ENCODE data around the gene AHI1. TPM values are rescaled to one million over a fixed set of nuclear protein-coding genes. Genes with fewer than 3 reads are reported as not detected.

AHI1 gene
- polyA plus RNA-seq, 1 donor (not counting 4 experiments of a cell fraction or from before 2014, with no cell fraction given): 7.0 TPM

DNA sequence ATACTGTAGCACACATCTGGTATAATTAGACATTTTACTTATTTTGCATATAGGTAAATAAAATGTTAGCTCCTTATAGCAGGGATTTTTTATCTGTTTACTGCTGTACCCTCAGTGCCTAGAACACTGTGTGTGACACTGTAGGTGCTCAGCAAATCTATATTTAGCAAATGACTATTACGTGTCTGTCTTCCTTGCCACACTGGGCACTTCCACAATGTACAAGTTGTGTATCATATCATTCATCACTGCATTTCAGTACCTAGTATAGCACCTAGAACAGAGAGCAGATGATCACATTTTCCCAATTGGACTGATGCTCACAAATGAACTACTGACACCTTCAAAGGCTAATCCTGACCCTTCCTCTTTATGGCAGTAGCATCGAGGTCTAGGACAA, 200.8 kb downstream of the AHI1 start:
- Histone ChIP-seq H3K36me3 (ENCODE audit: control insufficient read depth in 2 of 2, extremely low read depth in 1 of 2, insufficient read depth in 2 of 2, low read length in 2 of 2) (no peaks in the 10 kb centered on the region), H4K20me1 (ENCODE audit: control insufficient read depth, extremely low read depth, insufficient read depth, low read length) (no peaks in the 10 kb centered on the region), H3K9me1 (ENCODE audit: control insufficient read depth, extremely low read depth, insufficient read depth, low read length) (no peaks in the 10 kb centered on the region), H3K4me3 (ENCODE audit: control insufficient read depth in 2 of 3, extremely low read depth in 1 of 3, insufficient read depth in 2 of 3, low read depth in 1 of 3, low read length in 3 of 3) (no peak overlapping the region), H3K27me3 (ENCODE audit: control insufficient read depth, extremely low read depth, insufficient read depth, low read length) (no peaks in the 10 kb centered on the region), H3K4me1 (ENCODE audit: control insufficient read depth, extremely low read depth, insufficient read depth, low read length) (no peaks in the 10 kb centered on the region), H2AFZ (ENCODE audit: control insufficient read depth, low read length) (no peak overlapping the region), H3K4me2 (ENCODE audit: control insufficient read depth, extremely low read depth, insufficient read depth, low read depth, low read length) (no peak overlapping the region), H3K9ac (ENCODE audit: control insufficient read depth, extremely low read depth, insufficient read depth, low read length) (no peak overlapping the region), H3K79me2 (ENCODE audit: control insufficient read depth, insufficient read depth, low read length) (no peaks in the 10 kb centered on the region), H3K27ac (ENCODE audit: control insufficient read depth, insufficient read depth, low read length) (no peak overlapping the region), H3K9me3 (ENCODE audit: control insufficient read depth, low read depth, low read length) (no peaks in the 10 kb centered on the region)
- dilution Hi-C loops (cut with MboI; ENCODE audit: extremely low pct_ligation_motif_present, low sequenced_read_pairs): no loop called here
- TF ChIP-seq EZH2 (IDR thresholded peaks at IDR 0.05; ENCODE audit: low read length): no peak
- no peak for TF ChIP-seq CTCF (optimal IDR thresholded peaks at IDR 0.05 in 1 of 3, IDR thresholded peaks at IDR 0.05 in 1 of 3, conservative IDR thresholded peaks at IDR 0.05 in 1 of 3; ENCODE audit: extremely low read depth in 1 of 3, insufficient read depth in 2 of 3, low read length in 3 of 3)
- FAIRE-seq (no peak), DNase-seq (ENCODE audit: low read depth, low spot score) (no peak)

GRCh38 chr6:135295085-135295484, 202.5 kb downstream of the AHI1 start:
- H3K4me2 ChIP-seq (ENCODE audit: control insufficient read depth, extremely low read depth, insufficient read depth, low read depth, low read length): no peak overlapping the region
- no peaks in the 10 kb centered on the region for H3K9me3 ChIP-seq (ENCODE audit: control insufficient read depth, low read depth, low read length)
- no peak for FAIRE-seq
- no peak for TF ChIP-seq EZH2 (IDR thresholded peaks at IDR 0.05; ENCODE audit: low read length)
- TF ChIP-seq CTCF (optimal IDR thresholded peaks at IDR 0.05 in 1 of 3, IDR thresholded peaks at IDR 0.05 in 1 of 3, conservative IDR thresholded peaks at IDR 0.05 in 1 of 3; ENCODE audit: extremely low read depth in 1 of 3, insufficient read depth in 2 of 3, low read length in 3 of 3): no peak
- no peaks in the 10 kb centered on the region for H3K79me2 ChIP-seq (ENCODE audit: control insufficient read depth, insufficient read depth, low read length)
- H3K27me3 ChIP-seq (ENCODE audit: control insufficient read depth, extremely low read depth, insufficient read depth, low read length): no peaks in the 10 kb centered on the region
- no peaks in the 10 kb centered on the region for H3K9me1 ChIP-seq (ENCODE audit: control insufficient read depth, extremely low read depth, insufficient read depth, low read length)
- no peak overlapping the region for H3K4me3 ChIP-seq (ENCODE audit: control insufficient read depth in 2 of 3, extremely low read depth in 1 of 3, insufficient read depth in 2 of 3, low read depth in 1 of 3, low read length in 3 of 3)
- no peaks in the 10 kb centered on the region for H4K20me1 ChIP-seq (ENCODE audit: control insufficient read depth, extremely low read depth, insufficient read depth, low read length)
- H3K36me3 ChIP-seq (ENCODE audit: control insufficient read depth in 2 of 2, extremely low read depth in 1 of 2, insufficient read depth in 2 of 2, low read length in 2 of 2): no peaks in the 10 kb centered on the region
- dilution Hi-C loops (cut with MboI; ENCODE audit: extremely low pct_ligation_motif_present, low sequenced_read_pairs): no loop called here
- no peak overlapping the region for H2AFZ ChIP-seq (ENCODE audit: control insufficient read depth, low read length)
- DNase-seq (ENCODE audit: low read depth, low spot score): no peak
- no peaks in the 10 kb centered on the region for H3K4me1 ChIP-seq (ENCODE audit: control insufficient read depth, extremely low read depth, insufficient read depth, low read length)
- no peak overlapping the region for H3K9ac ChIP-seq (ENCODE audit: control insufficient read depth, extremely low read depth, insufficient read depth, low read length)
- no peak overlapping the region for H3K27ac ChIP-seq (ENCODE audit: control insufficient read depth, insufficient read depth, low read length)

Measured in keratinocyte (primary cell).